HepG2 (cell line): Measurements from ENCODE around the gene CEP250. TPM values are rescaled to one million over a fixed set of nuclear protein-coding genes. Genes with fewer than 3 reads are reported as not detected.

Experiments used
- AFF4 ChIP-seq: sonication (generic); formaldehyde crosslinking; IDR thresholded peaks from 2 replicates; pipeline ENCODE4 v1.4.0; 2020; ENCODE audit warnings: missing genetic modification reagents
- CENPBD1 ChIP-seq: sonication (generic); formaldehyde crosslinking; IDR thresholded peaks from 2 replicates; pipeline ENCODE4 v1.8.0; 2022; ENCODE audit warnings: missing genetic modification reagents, low read depth, mild to moderate bottlenecking, borderline replicate concordance
- HNF1A ChIP-seq, 2 experiments: sonication (generic) in 1 of 2; formaldehyde crosslinking in 1 of 2; IDR thresholded peaks; 2 replicates each; pipeline versions ENCODE4 v1.4.0 to v1.6.1; 2016 to 2020; ENCODE audit warnings: borderline replicate concordance in 1 of 2, low read depth in 1 of 2, mild to moderate bottlenecking in 1 of 2, missing genetic modification reagents in 1 of 2
- KLF16 ChIP-seq, 2 experiments: sonication (generic) in 1 of 2; formaldehyde crosslinking in 1 of 2; IDR thresholded peaks; 2 replicates each; pipeline versions ENCODE4 v1.6.1 to v1.8.0; 2016 to 2023; ENCODE audit warnings: missing genetic modification reagents in 2 of 2, missing compliant biosample characterization in 1 of 2
- NCOA5 ChIP-seq: sonication (generic); formaldehyde crosslinking; IDR thresholded peaks from 2 replicates; pipeline ENCODE4 v1.4.0; 2020; ENCODE audit warnings: missing genetic modification reagents
- PBX3 ChIP-seq: sonication (generic); formaldehyde crosslinking; IDR thresholded peaks from 2 replicates; pipeline ENCODE4 v1.8.1; 2023; ENCODE audit warnings: missing genetic modification reagents, inconsistent platforms, borderline replicate concordance
- PRPF4 ChIP-seq: fragments of 200-400 bp; formaldehyde crosslinking; IDR thresholded peaks from 2 replicates; pipeline ENCODE4 v1.6.1; 2016; ENCODE audit warnings: low read length, low read depth; ENCODE audit not compliant: poor library complexity, severe bottlenecking
- TFE3 ChIP-seq: IDR thresholded peaks from 2 replicates; pipeline ENCODE4 v1.6.1; 2016
- ZNF263 ChIP-seq: sonication (generic); formaldehyde crosslinking; IDR thresholded peaks from 2 replicates; pipeline ENCODE4 v1.4.0; 2020; ENCODE audit warnings: missing genetic modification reagents
- ZNF354B ChIP-seq: sonication (generic); formaldehyde crosslinking; IDR thresholded peaks from 2 replicates; pipeline ENCODE4 v1.8.0; 2022; ENCODE audit warnings: mild to moderate bottlenecking, missing genetic modification reagents
- ZNF383 ChIP-seq: sonication (generic); formaldehyde crosslinking; IDR thresholded peaks from 2 replicates; pipeline ENCODE4 v1.4.0; 2020; ENCODE audit warnings: missing genetic modification reagents, mild to moderate bottlenecking, borderline replicate concordance
- ZNF460 ChIP-seq: sonication (generic); formaldehyde crosslinking; IDR thresholded peaks from 2 replicates; pipeline ENCODE4 v1.5.1; 2020; ENCODE audit warnings: missing genetic modification reagents, mild to moderate bottlenecking, borderline replicate concordance
- ZNF496 ChIP-seq: sonication (generic); formaldehyde crosslinking; IDR thresholded peaks from 2 replicates; pipeline ENCODE4 v1.8.1; 2023; ENCODE audit warnings: mild to moderate bottlenecking, moderate library complexity, missing genetic modification reagents; ENCODE audit not compliant: insufficient replicate concordance
- ZNF674 ChIP-seq: sonication (generic); formaldehyde crosslinking; IDR thresholded peaks from 2 replicates; pipeline ENCODE4 v1.5.0; 2020; ENCODE audit warnings: low read depth, mild to moderate bottlenecking, missing genetic modification reagents
- ZNF772 ChIP-seq: sonication (generic); formaldehyde crosslinking; IDR thresholded peaks from 2 replicates; pipeline ENCODE4 v1.5.0; 2020; ENCODE audit warnings: mild to moderate bottlenecking, missing genetic modification reagents
- polyA plus RNA-seq, 8 experiments: library from polyadenylated mRNA; depleted of rRNA in 3 of 8; stranded (reverse) in 7 of 8; unstranded in 1 of 8; fragments of >200 nt; fragmentation: Illumina TruSeq in 4 of 8; extraction: Trizol in 4 of 8; gene quantifications; 2 replicates each; pipeline versions ENCODE4 v1.2.1 to v1.2.3, GENCODE V29; 2011 to 2016; ENCODE audit warnings: low read depth in 4 of 8, missing spikeins in 1 of 8, mixed read lengths in 1 of 8; ENCODE audit not compliant: insufficient read depth in 1 of 8
- total RNA-seq, 5 experiments: library from RNA; depleted of rRNA; stranded (reverse); fragments of >200 nt; fragmentation: Illumina TruSeq; extraction: Trizol; gene quantifications; 2 replicates each; pipeline ENCODE4 v1.2.3, GENCODE V29; 2016; ENCODE audit warnings: low read depth in 1 of 5

Gene CEP250
- total and polyA plus RNA-seq, 2 of the 13 experiments (the other 11 are each of a cell fraction or from before 2014, with no cell fraction given), result 28.8 to 55.3 TPM

- TF ChIP-seq HNF1A (IDR thresholded peaks at IDR 0.05; ENCODE audit: low read depth) (no peak), HNF1A (CRISPR knock-in tag; IDR thresholded peaks at IDR 0.05; ENCODE audit: borderline replicate concordance) (0 out of 2 replicates have a peak, but pooled peaks have one; percentile 24), PRPF4 (no peak), ZNF674 (CRISPR knock-in tag) (no peak), ZNF460 (CRISPR knock-in tag) (no peak), ZNF354B (CRISPR knock-in tag) (no peak), PBX3 (CRISPR knock-in tag) (no peak), ZNF263 (CRISPR knock-in tag) (no peak), CENPBD1 (CRISPR knock-in tag) (no peak), KLF16 (CRISPR knock-in tag; IDR thresholded peaks at IDR 0.05) (no peak), TFE3 (0 out of 2 replicates have a peak, but pooled peaks have one; percentile 21), ZNF383 (CRISPR knock-in tag) (no peak), NCOA5 (CRISPR knock-in tag) (no peak), ZNF496 (CRISPR knock-in tag) (no peak), AFF4 (CRISPR knock-in tag) (no peak), ZNF772 (CRISPR knock-in tag) (no peak)
Measured at GRCh38 chr20:35431621-35432429, 23.6 kb upstream of the CEP250 start (continued).
